HCT116 (cell line): ENCODE measurements around the gene SNX3. TPM values are rescaled to one million over a fixed set of nuclear protein-coding genes. Genes with fewer than 3 reads are reported as not detected.
A peak's percentile ranks its signal among the peaks of the same experiment; 100 is the strongest.

Experiments used
- ATAC-seq: fragments of 200-7000 bp; cut with Tn5 transposase; 2 replicates; pipeline ENCODE4 v1.9.1; 2020; ENCODE audit warnings: mild to moderate bottlenecking, moderate library complexity
- BruUV-seq: library from RNA; stranded (reverse); fragments of 400-500 nt; replicated peaks from 2 replicates; lab custom pipeline; 2021; lab: Mats Ljungman, UMichigan
- CTCF ChIA-PET: fragments of 300-600 bp; sonication (Branson Sonifier 250); formaldehyde crosslinking; loops from one replicate; lab custom pipeline; 2021; ENCODE audit warnings: antibody characterized with exemption; lab: Charles Lee
- POLR2A ChIA-PET: fragments of 300-600, 350-600 bp; sonication (Branson Sonifier 250); formaldehyde crosslinking; loops from one replicate; lab custom pipeline; 2021; ENCODE audit warnings: antibody characterized with exemption; lab: Charles Lee
- RAD21 ChIA-PET, 2 experiments: fragments of 300-600 bp; sonication (Branson Sonifier 250); formaldehyde crosslinking; loops; one replicate each; lab custom pipeline; 2023; ENCODE audit warnings: low total read pairs in 2 of 2; ENCODE audit not compliant: uncharacterized antibody in 2 of 2, unreplicated experiment in 2 of 2, low non-redundant PET in 1 of 2; lab: Charles Lee
- DNase-seq: peaks from one replicate; pipeline ENCODE4 v3.0.0-alpha.2; 2010; ENCODE audit warnings: low read depth, low spot score
- H2AFZ ChIP-seq: fragments of 200-600 bp; shearing (Covaris generic), sonication (generic); 2 replicates; pipeline ENCODE4 v1.6.1; 2017; ENCODE audit warnings: low read depth, mixed run types, mixed read lengths, antibody characterized with exemption, low read length; ENCODE audit not compliant: poor library complexity, severe bottlenecking
- H3K27ac ChIP-seq: 2 replicates; pipeline ENCODE4 v1.5.1; 2012; ENCODE audit warnings: low read depth, low read length
- H3K27me3 ChIP-seq: fragments of 200-600 bp; sonication (generic); 2 replicates; pipeline ENCODE4 v1.6.1; 2016; ENCODE audit warnings: mixed run types, low read length, mixed read lengths; ENCODE audit not compliant: insufficient read depth
- H3K36me3 ChIP-seq, 2 experiments: fragments of 200-500 bp in 1 of 2; fragments of 200-600 bp in 1 of 2; sonication (Bioruptor generic) in 1 of 2; sonication (generic) in 1 of 2; 2 replicates each; pipeline versions ENCODE4 v1.5.1 to v1.6.1; 2014 to 2016; ENCODE audit warnings: low read length in 2 of 2, inconsistent platforms in 1 of 2, mixed read lengths in 1 of 2, mixed run types in 1 of 2; ENCODE audit not compliant: insufficient read depth in 2 of 2, control insufficient read depth in 1 of 2
- H3K4me1 ChIP-seq, 2 experiments: fragments of 200-600 bp in 1 of 2; sonication (generic) in 1 of 2; 2 replicates each; pipeline versions ENCODE4 v1.5.1 to v1.6.1; 2012 to 2017; ENCODE audit warnings: low read length in 2 of 2, inconsistent platforms in 1 of 2, mild to moderate bottlenecking in 1 of 2, mixed read lengths in 1 of 2, mixed run types in 1 of 2, moderate library complexity in 1 of 2; ENCODE audit not compliant: insufficient read depth in 2 of 2, control insufficient read depth in 1 of 2
- H3K4me2 ChIP-seq: fragments of 200-600 bp; sonication (generic); 2 replicates; pipeline ENCODE4 v1.6.1; 2017; ENCODE audit warnings: mixed run types, low read length, mixed read lengths
- H3K4me3 ChIP-seq, 2 experiments: fragments of 200-600 bp in 1 of 2; sonication (generic) in 1 of 2; replicated peaks in 1 of 2; 2 replicates each; pipeline ENCODE4 v1.5.1; 2011 to 2016; ENCODE audit warnings: low read length in 2 of 2, control low read depth in 1 of 2, low read depth in 1 of 2, mild to moderate bottlenecking in 1 of 2, mixed read lengths in 1 of 2, mixed run types in 1 of 2
- H3K79me2 ChIP-seq: fragments of 200-600 bp; sonication (generic); 2 replicates; pipeline ENCODE4 v1.6.1; 2017; ENCODE audit warnings: mild to moderate bottlenecking, mixed run types, low read length, moderate library complexity, mixed read lengths; ENCODE audit not compliant: insufficient read depth
- H3K9ac ChIP-seq: fragments of 200-600 bp; sonication (generic); 2 replicates; pipeline ENCODE4 v1.6.1; 2016; ENCODE audit warnings: low read length, mixed read lengths
- H3K9me2 ChIP-seq: fragments of 200-600 bp; sonication (generic), shearing (Covaris generic); 2 replicates; pipeline ENCODE4 v1.6.1; 2017; ENCODE audit warnings: mixed run types, mild to moderate bottlenecking, moderate library complexity; ENCODE audit not compliant: insufficient read depth
- H3K9me3 ChIP-seq, 2 experiments: fragments of 200-500 bp in 1 of 2; fragments of 200-600 bp in 1 of 2; sonication (Bioruptor generic) in 1 of 2; sonication (generic) in 1 of 2; 2 replicates each; pipeline ENCODE4 v1.6.1; 2014 to 2017; ENCODE audit warnings: low read length in 2 of 2, mixed read lengths in 2 of 2, inconsistent platforms in 1 of 2, low read depth in 1 of 2, mild to moderate bottlenecking in 1 of 2, mixed run types in 1 of 2, moderate library complexity in 1 of 2; ENCODE audit not compliant: control insufficient read depth in 1 of 2, insufficient read depth in 1 of 2
- H4K20me1 ChIP-seq: fragments of 200-600 bp; sonication (generic), shearing (Covaris generic); 2 replicates; pipeline ENCODE4 v1.6.1; 2017; ENCODE audit warnings: mixed run types, mild to moderate bottlenecking, moderate library complexity; ENCODE audit not compliant: insufficient read depth
- CBX3 ChIP-seq: IDR thresholded peaks from 2 replicates; pipeline ENCODE4 v1.6.1; 2012; ENCODE audit warnings: low read depth
- EGR1 ChIP-seq: IDR thresholded peaks from 2 replicates; pipeline ENCODE4 v1.6.1; 2012; ENCODE audit warnings: low read depth
- EZH2phosphoT487 ChIP-seq: fragments of 200-600 bp; IDR thresholded peaks from 2 replicates; pipeline ENCODE4 v1.6.1; 2018; ENCODE audit warnings: antibody characterized with exemption, borderline replicate concordance
- SIN3A ChIP-seq: IDR thresholded peaks from 2 replicates; pipeline ENCODE4 v1.6.1; 2012; ENCODE audit warnings: low read depth
- ZFX ChIP-seq: fragments of 450-650 bp; IDR thresholded peaks from 2 replicates; pipeline ENCODE4 v1.6.1; 2017
- ZNF274 ChIP-seq: fragments of 200-500 bp; sonication (Bioruptor generic); IDR thresholded peaks from 2 replicates; pipeline ENCODE4 v1.6.1; 2014; ENCODE audit warnings: mild to moderate bottlenecking, low read depth, low read length, inconsistent platforms
- intact Hi-C: fragments of 100-400 bp; cut with micrococcal nuclease; formaldehyde crosslinking; loops from 2 replicates; pipeline ENCODE4 v1.10.0; 2022
- total RNA-seq: library from RNA; stranded (reverse); gene quantifications from one replicate; pipeline ENCODE4 v1.2.1, GENCODE V29; 2021; ENCODE audit not compliant: unreplicated experiment
- TF ChIP-seq, protein P1 (sequence below): IDR thresholded peaks from 2 replicates; pipeline ENCODE4 v1.6.1; 2012
- TF ChIP-seq, protein P2 (sequence below), 3 experiments: fragments of 200-600 bp in 1 of 3; sonication (generic) in 1 of 3; IDR thresholded peaks in 2 of 3; conservative IDR thresholded peaks in 1 of 3; 2 replicates each; pipeline ENCODE4 v1.5.1; 2012 to 2017; ENCODE audit warnings: low read depth in 2 of 3, low read length in 2 of 3, antibody characterized with exemption in 1 of 3, borderline replicate concordance in 1 of 3, control low read depth in 1 of 3, mild to moderate bottlenecking in 1 of 3, mixed read lengths in 1 of 3, mixed run types in 1 of 3, moderate library complexity in 1 of 3; ENCODE audit not compliant: insufficient read depth in 1 of 3
- TF ChIP-seq, protein P3 (sequence below): IDR thresholded peaks from 2 replicates; pipeline ENCODE4 v1.6.1; 2012

Gene SNX3
- total RNA-seq, 1 experiment from 2014 or later = 111 TPM

GRCh38 chr6:108242721-108243120 lies 18.1 kb downstream of the SNX3 start (continued):
- TF ChIP-seq EZH2phosphoT487 = no peak
- TF ChIP-seq, protein P1, sequence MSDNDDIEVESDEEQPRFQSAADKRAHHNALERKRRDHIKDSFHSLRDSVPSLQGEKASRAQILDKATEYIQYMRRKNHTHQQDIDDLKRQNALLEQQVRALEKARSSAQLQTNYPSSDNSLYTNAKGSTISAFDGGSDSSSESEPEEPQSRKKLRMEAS = no peak
- no peak for TF ChIP-seq SIN3A
- TF ChIP-seq ZFX = no peak
- TF ChIP-seq EGR1 = no peak
- TF ChIP-seq, protein P2, sequence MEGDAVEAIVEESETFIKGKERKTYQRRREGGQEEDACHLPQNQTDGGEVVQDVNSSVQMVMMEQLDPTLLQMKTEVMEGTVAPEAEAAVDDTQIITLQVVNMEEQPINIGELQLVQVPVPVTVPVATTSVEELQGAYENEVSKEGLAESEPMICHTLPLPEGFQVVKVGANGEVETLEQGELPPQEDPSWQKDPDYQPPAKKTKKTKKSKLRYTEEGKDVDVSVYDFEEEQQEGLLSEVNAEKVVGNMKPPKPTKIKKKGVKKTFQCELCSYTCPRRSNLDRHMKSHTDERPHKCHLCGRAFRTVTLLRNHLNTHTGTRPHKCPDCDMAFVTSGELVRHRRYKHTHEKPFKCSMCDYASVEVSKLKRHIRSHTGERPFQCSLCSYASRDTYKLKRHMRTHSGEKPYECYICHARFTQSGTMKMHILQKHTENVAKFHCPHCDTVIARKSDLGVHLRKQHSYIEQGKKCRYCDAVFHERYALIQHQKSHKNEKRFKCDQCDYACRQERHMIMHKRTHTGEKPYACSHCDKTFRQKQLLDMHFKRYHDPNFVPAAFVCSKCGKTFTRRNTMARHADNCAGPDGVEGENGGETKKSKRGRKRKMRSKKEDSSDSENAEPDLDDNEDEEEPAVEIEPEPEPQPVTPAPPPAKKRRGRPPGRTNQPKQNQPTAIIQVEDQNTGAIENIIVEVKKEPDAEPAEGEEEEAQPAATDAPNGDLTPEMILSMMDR (IDR thresholded peaks at IDR 0.05 in 2 of 3, conservative IDR thresholded peaks at IDR 0.05 in 1 of 3; ENCODE audit: borderline replicate concordance in 1 of 3, insufficient read depth in 1 of 3, low read depth in 2 of 3, low read length in 2 of 3) = no peak
- no peak for TF ChIP-seq ZNF274
- TF ChIP-seq, protein P3, sequence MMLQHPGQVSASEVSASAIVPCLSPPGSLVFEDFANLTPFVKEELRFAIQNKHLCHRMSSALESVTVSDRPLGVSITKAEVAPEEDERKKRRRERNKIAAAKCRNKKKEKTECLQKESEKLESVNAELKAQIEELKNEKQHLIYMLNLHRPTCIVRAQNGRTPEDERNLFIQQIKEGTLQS = no peak

DNA sequence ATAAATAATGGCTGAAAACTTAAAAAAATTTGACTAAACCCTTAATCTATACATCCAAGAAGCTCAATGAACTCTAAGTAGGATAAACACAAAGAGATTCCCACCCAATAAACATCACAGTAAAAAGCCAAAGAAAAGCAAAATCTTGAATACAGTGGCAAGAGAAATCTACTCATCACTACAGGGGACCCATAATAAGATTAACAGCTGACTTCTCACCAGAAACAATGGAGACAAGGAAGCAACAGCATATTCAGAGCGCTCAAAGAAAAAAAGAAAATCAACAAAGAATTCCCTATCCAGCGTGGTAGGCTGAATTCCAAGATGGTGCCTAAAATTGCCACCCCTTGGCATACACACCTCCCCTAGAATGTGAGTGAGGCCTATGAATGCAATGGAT lies 18.6 kb downstream of the SNX3 start:
- ATAC-seq = no peak
- TF ChIP-seq, protein P2 (IDR thresholded peaks at IDR 0.05 in 2 of 3, conservative IDR thresholded peaks at IDR 0.05 in 1 of 3; ENCODE audit: borderline replicate concordance in 1 of 3, insufficient read depth in 1 of 3, low read depth in 2 of 3, low read length in 2 of 3) = no peak
- peak; percentile 37; the same call in 1 of the 2 replicates for TF ChIP-seq CBX3
- TF ChIP-seq, all 23 proteins: peak for 1
- DNase-seq = no peak
- no peaks in the 10 kb centered on the region for H3K4me1 ChIP-seq
- intact Hi-C loops = no loop called here
- ChIA-PET CTCF (no interaction called here), POLR2A (no interaction called here), RAD21 (no interaction called here)
- peaks cover 5 to 7% of the 10 kb centered on the region in 2 experiments; a peak in 1 of 4 replicates for H3K9me3 ChIP-seq
- 0 out of 4 replicates have a peak, but pooled peaks cover 0 to 3% of the 10 kb centered on the region in 2 experiments for H3K36me3 ChIP-seq
- BruUV-seq = no TSS peak
- no peak overlapping the region for H3K27ac ChIP-seq
- no peaks in the 10 kb centered on the region for H3K9me2 ChIP-seq
- H3K79me2 ChIP-seq = peaks cover 89% of the 10 kb centered on the region
- H2AFZ ChIP-seq = no peak overlapping the region
- no peaks in the 10 kb centered on the region for H3K27me3 ChIP-seq
- no peak overlapping the region for H3K4me3 ChIP-seq
- no peak overlapping the region for H3K9ac ChIP-seq
- H3K4me2 ChIP-seq = no peak overlapping the region
- H4K20me1 ChIP-seq = 0 out of 2 replicates have a peak, but pooled peaks cover 7% of the 10 kb centered on the region
